Common myeloid progenitor, CD34-positive (primary cell): ENCODE results near the gene IL20RB.
A peak's percentile ranks its signal among the peaks of the same experiment; 100 is the strongest.
"Not testable (repeated sequence)": the region's sequence is repeated elsewhere in the genome, so short reads cannot be mapped to it uniquely, and the experiment has no call there.

Experiments used
- CTCF ChIA-PET: fragments of 350-600 bp; sonication (Branson Sonifier 250); formaldehyde crosslinking; loops from one replicate; lab custom pipeline; 2021; ENCODE audit warnings: antibody characterized with exemption; lab: Charles Lee
- POLR2A ChIA-PET: fragments of 350-600 bp; sonication (Branson Sonifier 250); formaldehyde crosslinking; loops from one replicate; lab custom pipeline; 2021; ENCODE audit warnings: antibody characterized with exemption; lab: Charles Lee
- DNase-seq, 3 donors: peaks; one replicate each; pipeline versions ENCODE4 v3.0.0 to v3.0.0-alpha.2; 2013
- H3K27ac ChIP-seq, 2 experiments: 1 replicate in 1 of 2; 2 replicates in 1 of 2; pipeline ENCODE4 v1.7.0; 2013; ENCODE audit warnings: inconsistent platforms in 2 of 2, low read length in 2 of 2, mild to moderate bottlenecking in 2 of 2, low read depth in 1 of 2, moderate library complexity in 1 of 2; ENCODE audit not compliant: severe bottlenecking in 2 of 2, insufficient read depth in 1 of 2, poor library complexity in 1 of 2
- H3K27me3 ChIP-seq, 5 experiments: replicated peaks in 2 of 5; 1 replicate in 3 of 5; 2 replicates in 2 of 5; pipeline versions ENCODE4 v1.6.1 to v1.7.0; 2013; ENCODE audit warnings: low read length in 4 of 5, mild to moderate bottlenecking in 2 of 5, moderate library complexity in 2 of 5, inconsistent platforms in 1 of 5; ENCODE audit not compliant: insufficient read depth in 5 of 5, control insufficient read depth in 4 of 5
- H3K36me3 ChIP-seq, 4 experiments: 1 replicate in 2 of 4; 2 replicates in 2 of 4; pipeline versions ENCODE4 v1.6.1 to v1.7.0; 2013; ENCODE audit warnings: low read length in 3 of 4, control low read depth in 1 of 4, mild to moderate bottlenecking in 1 of 4; ENCODE audit not compliant: control insufficient read depth in 4 of 4, insufficient read depth in 4 of 4
- H3K4me1 ChIP-seq, 4 experiments: 1 replicate in 3 of 4; 2 replicates in 1 of 4; pipeline versions ENCODE4 v1.6.1 to v1.7.1; 2013; ENCODE audit warnings: low read length in 3 of 4, mild to moderate bottlenecking in 3 of 4, control low read depth in 1 of 4, inconsistent platforms in 1 of 4, moderate library complexity in 1 of 4; ENCODE audit not compliant: control insufficient read depth in 4 of 4, insufficient read depth in 4 of 4; ENCODE audit errors: control extremely low read depth in 1 of 4
- H3K4me3 ChIP-seq, 7 experiments: 1 replicate in 4 of 7; 2 replicates in 3 of 7; pipeline versions ENCODE4 v1.5.1 to v1.7.0; 2013; ENCODE audit warnings: mild to moderate bottlenecking in 7 of 7, low read length in 6 of 7, moderate library complexity in 6 of 7, inconsistent platforms in 2 of 7, low read depth in 2 of 7, control low read depth in 1 of 7; ENCODE audit not compliant: insufficient read depth in 4 of 7, control insufficient read depth in 1 of 7; ENCODE audit errors: extremely low read depth in 1 of 7
- H3K9me3 ChIP-seq, 5 experiments: 1 replicate in 4 of 5; 2 replicates in 1 of 5; pipeline versions ENCODE4 v1.6.1 to v1.7.1; 2013; ENCODE audit warnings: low read length in 4 of 5, mild to moderate bottlenecking in 2 of 5, inconsistent platforms in 1 of 5, low read depth in 1 of 5, moderate library complexity in 1 of 5; ENCODE audit not compliant: control insufficient read depth in 4 of 5, insufficient read depth in 2 of 5; ENCODE audit errors: control extremely low read depth in 1 of 5
- WGBS: methylation state at CpG from one replicate; pipeline ENCODE4 v1.1.5; 2013; ENCODE audit not compliant: insufficient coverage; 5-methylcytosine and 5-hydroxymethylcytosine counted together

The IL20RB gene

DNA sequence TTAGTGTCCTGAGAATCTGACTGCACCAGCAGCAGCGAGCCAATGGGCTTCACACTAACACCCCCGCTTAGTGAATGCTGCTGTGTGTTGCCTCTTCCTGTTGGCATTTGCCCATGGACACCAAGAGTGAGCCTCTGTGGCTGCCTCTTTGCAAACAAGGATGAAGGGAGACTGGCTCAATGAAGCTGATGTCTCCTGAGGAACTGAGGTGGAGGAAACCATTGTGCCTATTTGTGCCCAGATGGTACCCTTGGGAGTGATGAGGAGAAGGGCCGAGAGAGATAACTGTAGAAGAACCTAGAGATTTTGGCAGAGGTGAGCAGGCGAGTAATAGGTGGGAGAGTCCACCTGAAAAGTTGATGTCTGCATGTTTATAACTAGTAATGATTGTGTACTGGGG lies 51.2 kb downstream of the IL20RB start:
- ChIA-PET CTCF (no interaction called here), POLR2A (no interaction called here)
- Histone ChIP-seq H3K4me1 (peaks cover 0 to 5% (median 2%) of the 10 kb centered on the region in 4 experiments), H3K9me3 (no peaks in the 10 kb centered on the region), H3K27me3 (no peaks in the 10 kb centered on the region), H3K27ac (no peak overlapping the region), H3K4me3 (no peak overlapping the region), H3K36me3 (no peaks in the 10 kb centered on the region)
- 90% methylated on average over 3 of the region's 4 CpGs for WGBS
- no peak for DNase-seq

DNA sequence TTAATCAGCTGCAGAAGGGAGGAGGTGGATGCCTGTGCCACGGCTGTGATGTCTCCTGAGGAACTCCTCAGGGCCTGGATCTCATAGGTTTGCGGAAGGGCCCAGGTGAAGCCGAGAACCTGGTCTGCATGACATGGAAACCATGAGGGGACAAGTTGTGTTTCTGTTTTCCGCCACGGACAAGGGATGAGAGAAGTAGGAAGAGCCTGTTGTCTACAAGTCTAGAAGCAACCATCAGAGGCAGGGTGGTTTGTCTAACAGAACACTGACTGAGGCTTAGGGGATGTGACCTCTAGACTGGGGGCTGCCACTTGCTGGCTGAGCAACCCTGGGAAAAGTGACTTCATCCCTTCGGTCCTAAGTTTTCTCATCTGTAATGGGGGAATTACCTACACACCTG lies 52.4 kb downstream of the IL20RB start:
- no peaks in the 10 kb centered on the region for H3K9me3 ChIP-seq
- no peak overlapping the region for H3K27ac ChIP-seq
- no peaks in the 10 kb centered on the region for H3K36me3 ChIP-seq
- no peaks in the 10 kb centered on the region for H3K27me3 ChIP-seq
- H3K4me3 ChIP-seq, result no peak overlapping the region
- H3K4me1 ChIP-seq, result peaks cover 0 to 10% (median 5%) of the 10 kb centered on the region in 4 experiments
- POLR2A ChIA-PET, result no interaction called here
- CTCF ChIA-PET, result no interaction called here
- 100% methylated on average over 1 of the region's 6 CpGs for WGBS
- DNase-seq, result no peak

DNA sequence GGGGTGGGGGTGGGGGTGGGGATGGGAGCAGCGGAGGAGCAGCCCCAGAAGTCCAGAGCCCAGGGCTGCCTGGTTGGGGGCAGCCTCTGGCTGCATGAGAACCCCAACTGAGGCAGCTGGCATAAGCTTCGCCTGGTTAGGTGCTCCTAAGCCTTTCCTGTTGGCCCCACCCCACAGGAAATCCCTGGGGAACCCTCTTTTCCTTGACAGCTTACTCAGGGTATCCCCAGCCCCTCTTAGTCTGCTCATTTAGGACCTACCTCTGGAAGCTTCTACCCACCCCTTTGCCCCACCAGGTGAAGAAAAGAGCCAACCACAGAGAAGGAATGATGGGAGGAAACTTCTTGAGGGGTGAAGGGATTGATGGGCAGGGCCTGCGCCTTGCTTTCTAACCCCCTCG lies 53.4 kb downstream of the IL20RB start:
- Histone ChIP-seq H3K27me3 (no peaks in the 10 kb centered on the region), H3K4me3 (no peak overlapping the region), H3K27ac (no peak overlapping the region), H3K9me3 (no peaks in the 10 kb centered on the region), H3K4me1 (peaks cover 0 to 10% (median 5%) of the 10 kb centered on the region in 4 experiments), H3K36me3 (no peaks in the 10 kb centered on the region)
- POLR2A ChIA-PET, result no interaction called here
- no peak for DNase-seq
- 89% methylated on average over 4 of the region's 4 CpGs for WGBS
- CTCF ChIA-PET, result interaction anchor here (0.6 to 1.1 kb wide), 3 partner anchors 8 to 619 kb away, joined by 3 read pairs; no protein-coding TSS in a partner anchor

DNA sequence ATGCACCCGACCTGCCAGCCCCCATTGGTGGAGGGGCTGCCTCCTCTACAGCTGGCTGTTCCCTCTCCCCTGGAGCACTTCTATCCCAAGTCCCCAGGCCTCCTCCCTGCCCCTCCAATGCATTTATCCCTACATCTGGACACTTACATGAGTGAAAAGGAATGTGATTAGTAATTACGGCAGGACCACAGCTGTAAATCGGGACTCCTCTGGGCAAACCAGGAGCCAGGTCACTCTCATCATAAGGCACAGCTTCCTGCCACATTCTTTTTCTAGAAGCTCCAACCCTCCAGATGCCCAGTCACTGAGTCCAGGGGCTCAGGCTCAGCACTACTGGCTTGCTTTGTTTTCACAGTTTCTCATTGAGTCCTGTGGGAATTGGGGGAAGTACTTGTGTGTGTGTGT lies 54.3 kb downstream of the IL20RB start:
- no peak for DNase-seq
- POLR2A ChIA-PET, result no interaction called here
- H3K27me3 ChIP-seq, result no peaks in the 10 kb centered on the region
- no peaks in the 10 kb centered on the region for H3K36me3 ChIP-seq
- no peaks in the 10 kb centered on the region for H3K9me3 ChIP-seq
- no peak overlapping the region for H3K4me3 ChIP-seq
- H3K27ac ChIP-seq, result no peak overlapping the region
- H3K4me1 ChIP-seq, result peaks cover 0 to 10% (median 5%) of the 10 kb centered on the region in 4 experiments
- WGBS, result 100% methylated on average over 1 of the region's 3 CpGs
- CTCF ChIA-PET, result no interaction called here

DNA sequence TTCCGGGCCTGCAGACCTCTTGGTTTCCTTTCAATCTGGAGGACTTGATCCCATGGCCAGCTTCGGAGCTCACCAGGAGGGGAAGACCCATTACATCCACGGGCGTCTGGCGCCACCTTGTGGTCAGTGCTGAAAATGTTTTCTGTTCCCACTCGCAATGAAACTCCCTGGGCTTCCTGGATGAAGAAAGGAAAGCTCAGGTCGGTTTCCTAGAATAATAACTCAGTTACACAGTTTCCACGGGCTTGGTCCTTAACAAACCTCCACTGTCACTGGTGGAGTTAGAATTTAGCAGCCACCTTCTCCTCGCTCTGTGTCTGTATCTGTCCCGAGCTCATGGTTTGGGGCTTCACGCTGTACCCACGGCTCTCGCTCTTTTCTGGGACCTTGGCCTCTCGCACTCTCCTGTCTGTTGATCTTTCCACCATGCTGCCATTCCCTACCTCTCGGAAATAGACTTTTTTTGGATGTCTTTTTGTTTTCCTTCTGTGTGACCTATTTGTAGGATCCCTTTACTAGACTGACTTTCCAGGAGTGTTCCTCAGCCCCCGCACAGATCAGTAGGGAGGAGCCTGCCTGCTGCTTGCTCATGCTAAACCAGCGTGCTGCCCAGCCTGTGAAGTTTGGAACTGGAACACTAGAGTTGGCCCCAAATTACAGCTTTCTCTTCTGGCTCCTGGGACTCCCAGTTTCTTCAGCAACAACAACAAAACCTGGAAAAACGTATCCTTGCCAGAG lies 56.3 kb downstream of the IL20RB start:
- POLR2A ChIA-PET, result interaction anchor here (0.7 to 1.1 kb wide), 2 partner anchors 109 to 151 kb away, joined by 3 to 4 read pairs; no protein-coding TSS in a partner anchor
- Histone ChIP-seq H3K36me3 (no peaks in the 10 kb centered on the region), H3K27ac (peak overlapping the region in 1 of 2 experiments; percentile 70), H3K9me3 (no peaks in the 10 kb centered on the region), H3K4me1 (peaks cover 0 to 10% (median 5%) of the 10 kb centered on the region in 4 experiments), H3K4me3 (peak overlapping the region; percentile 55 to 83 (median 74)), H3K27me3 (no peaks in the 10 kb centered on the region)
- peak; percentile 80 to 86 (median 81) for DNase-seq
- CTCF ChIA-PET, result interaction anchor here (0.6 to 3.8 kb wide), 30 partner anchors 9 to 944 kb away, joined by 3 to 27 read pairs (median 4); partner anchors contain the start of gene STAG1
- 13% methylated on average over 11 of the region's 18 CpGs for WGBS

DNA sequence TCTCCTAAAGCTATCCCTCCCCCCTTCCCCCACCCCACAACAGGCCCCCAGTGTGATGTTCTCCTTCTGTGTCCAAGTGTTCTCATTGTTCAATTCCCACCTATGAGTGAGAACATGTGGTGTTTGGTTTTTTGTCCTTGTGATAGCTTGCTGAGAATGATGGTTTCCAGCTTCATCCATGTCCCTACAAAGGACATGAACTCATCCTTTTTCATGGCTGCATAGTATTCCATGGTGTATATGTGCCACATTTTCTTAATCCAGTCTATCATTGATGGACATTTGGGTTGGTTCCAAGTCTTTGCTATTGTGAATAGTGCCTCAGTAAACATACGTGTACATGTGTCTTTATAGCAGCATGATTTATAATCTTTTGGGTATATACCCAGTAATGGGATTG lies 59.5 kb downstream of the IL20RB start:
- H3K4me3 ChIP-seq, DNase-seq, POLR2A ChIA-PET, CTCF ChIA-PET, H3K36me3 ChIP-seq, H3K27me3 ChIP-seq, H3K9me3 ChIP-seq, H3K27ac ChIP-seq: not testable (repeated sequence)
- peaks cover 0 to 10% (median 5%) of the 10 kb centered on the region in 4 experiments for H3K4me1 ChIP-seq
- no CpG with 5 or more reads among the region's 1 CpG for WGBS

DNA sequence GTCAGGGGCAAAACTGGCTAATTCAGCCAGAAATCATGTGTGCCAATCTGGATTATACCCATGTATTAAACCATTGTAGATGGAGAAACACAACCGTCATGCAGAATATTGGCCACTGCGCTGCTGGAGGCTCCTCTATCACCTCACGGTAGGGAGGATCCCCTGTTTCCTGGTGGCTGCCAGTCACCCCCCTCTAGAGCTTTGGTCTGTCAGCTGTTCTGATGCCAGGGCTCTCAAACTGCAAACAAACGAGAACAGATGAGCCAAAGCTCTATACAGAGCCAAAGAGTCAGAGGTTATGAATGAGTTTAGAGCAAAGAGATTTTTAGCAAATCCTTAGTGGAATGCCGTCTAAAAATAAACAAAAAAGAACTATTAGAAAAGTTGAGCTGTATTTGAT lies 62.5 kb downstream of the IL20RB start:
- Histone ChIP-seq H3K4me3 (no peak overlapping the region), H3K27me3 (peaks cover 0 to 1% (median 0%) of the 10 kb centered on the region in 5 experiments), H3K9me3 (no peaks in the 10 kb centered on the region), H3K36me3 (no peaks in the 10 kb centered on the region), H3K4me1 (peaks cover 0 to 9% (median 0%) of the 10 kb centered on the region in 4 experiments), H3K27ac (no peak overlapping the region)
- 89% methylated on average over 3 of the region's 5 CpGs for WGBS
- DNase-seq, result no peak
- ChIA-PET CTCF (interaction anchor here (0.8 to 3.3 kb wide), 3 partner anchors 12 to 976 kb away, joined by 3 to 12 read pairs (median 3); partner anchors contain the start of gene SLC35G2), POLR2A (interaction anchor here (0.6 kb wide), 1 partner anchor 354 kb away, joined by 3 read pairs; no protein-coding TSS in a partner anchor)
